ENCODE data around the gene ARID3A.
"Not testable (repeated sequence)": the region's sequence is repeated elsewhere in the genome, so short reads cannot be mapped to it uniquely, and the experiment has no call there.

The ARID3A gene

DNA sequence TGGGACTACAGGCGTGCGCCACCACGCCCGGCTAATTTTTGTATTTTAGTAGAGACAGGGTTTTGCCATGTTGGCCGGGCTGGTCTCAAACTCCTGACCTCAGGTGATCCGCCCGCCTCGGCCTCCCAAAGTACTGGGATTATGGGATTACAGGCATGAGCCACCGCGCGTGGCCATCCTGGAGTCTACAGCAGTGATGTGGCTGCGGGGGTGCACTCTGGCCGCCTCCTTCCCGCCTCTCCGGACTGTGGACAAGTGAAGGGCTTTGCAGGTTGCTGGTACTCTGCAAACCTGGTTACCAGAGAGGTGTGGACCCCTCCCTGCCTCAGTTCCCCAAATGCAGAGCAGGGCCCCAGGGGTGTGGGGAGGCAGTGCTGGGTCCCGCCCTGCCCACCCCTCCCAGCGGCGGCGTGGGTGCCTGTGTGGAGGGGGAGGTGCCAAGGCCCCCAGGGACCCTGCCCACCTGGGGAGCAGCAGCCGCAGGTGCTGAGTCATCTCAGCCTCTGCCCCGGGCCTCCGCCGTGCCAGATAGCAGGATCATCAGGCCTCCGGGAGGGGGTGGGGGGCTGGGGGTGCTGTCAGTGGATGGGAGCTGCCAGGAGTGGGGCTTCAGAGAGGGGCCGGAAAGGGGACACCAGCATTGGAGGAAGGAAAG is 23.1 kb downstream of the ARID3A start:
- no peak for DNase-seq (ENCODE audit: low spot score)

DNA sequence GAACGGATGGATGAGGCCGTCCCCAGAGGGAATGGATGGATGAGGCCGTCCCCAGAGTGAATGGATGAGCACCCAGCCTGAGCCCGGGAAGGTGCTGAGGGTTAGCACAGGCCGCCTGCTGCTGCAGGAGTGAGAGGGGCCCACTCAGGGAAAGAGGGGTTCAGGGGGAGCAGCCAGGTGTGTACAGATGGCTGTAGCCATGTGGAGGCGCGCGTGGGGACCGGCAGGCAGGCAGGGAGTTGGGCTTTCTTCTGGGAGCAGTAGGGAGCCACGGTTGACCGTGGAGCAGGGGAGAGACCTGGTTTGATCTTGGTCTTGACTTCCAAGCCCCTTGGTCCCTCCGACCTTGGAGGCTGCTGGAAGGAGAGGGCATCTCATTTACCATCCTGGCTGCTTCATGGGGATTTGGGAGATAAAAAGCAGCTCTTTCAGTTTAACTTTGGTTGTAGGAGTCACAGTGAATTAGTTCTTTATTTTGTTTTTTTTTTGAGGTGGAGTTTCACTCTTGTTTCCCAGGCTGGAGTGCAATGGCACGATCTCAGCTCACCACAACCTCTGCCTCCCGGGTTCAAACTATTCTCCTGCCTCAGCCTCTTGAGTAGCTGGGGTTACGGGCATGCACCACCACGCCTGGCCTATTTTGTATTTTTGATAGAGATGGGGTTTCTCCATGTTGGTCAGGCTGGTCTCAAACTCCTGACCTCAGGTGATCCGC is 24.7 kb downstream of the ARID3A start:
- no peak for DNase-seq (ENCODE audit: low spot score)

DNA sequence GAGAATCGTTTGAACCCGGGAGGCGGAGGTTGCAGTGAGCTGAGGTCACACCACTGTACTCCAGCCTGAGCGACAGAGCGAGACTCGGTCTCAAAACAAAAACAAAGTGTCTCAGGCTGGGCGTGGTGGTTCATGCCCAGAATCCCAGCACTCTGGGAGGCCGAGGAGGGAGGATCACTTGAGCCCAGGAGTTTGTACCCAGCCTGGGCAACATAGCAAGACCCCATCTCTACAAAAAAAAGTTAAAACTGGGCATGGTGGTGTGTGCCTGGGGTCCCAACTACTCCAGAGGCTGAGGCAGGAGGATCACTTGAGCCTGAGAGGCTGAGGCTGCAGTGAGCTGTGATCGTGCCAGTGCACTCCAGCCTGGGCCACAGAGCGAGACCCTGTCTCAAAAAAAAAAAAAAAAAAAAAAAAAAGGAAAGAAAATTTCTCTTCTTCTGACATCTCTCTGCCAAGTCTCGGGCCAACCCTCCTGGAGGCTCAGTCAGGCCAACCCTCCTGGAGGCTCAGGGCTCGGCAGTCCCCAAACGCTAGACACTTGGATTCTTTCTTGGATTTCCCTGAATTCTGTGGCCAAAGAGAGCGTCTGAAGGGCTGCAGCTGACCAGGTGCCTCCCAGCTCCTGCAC is 26.3 kb downstream of the ARID3A start:
- DNase-seq (ENCODE audit: low spot score) = no peak

DNA sequence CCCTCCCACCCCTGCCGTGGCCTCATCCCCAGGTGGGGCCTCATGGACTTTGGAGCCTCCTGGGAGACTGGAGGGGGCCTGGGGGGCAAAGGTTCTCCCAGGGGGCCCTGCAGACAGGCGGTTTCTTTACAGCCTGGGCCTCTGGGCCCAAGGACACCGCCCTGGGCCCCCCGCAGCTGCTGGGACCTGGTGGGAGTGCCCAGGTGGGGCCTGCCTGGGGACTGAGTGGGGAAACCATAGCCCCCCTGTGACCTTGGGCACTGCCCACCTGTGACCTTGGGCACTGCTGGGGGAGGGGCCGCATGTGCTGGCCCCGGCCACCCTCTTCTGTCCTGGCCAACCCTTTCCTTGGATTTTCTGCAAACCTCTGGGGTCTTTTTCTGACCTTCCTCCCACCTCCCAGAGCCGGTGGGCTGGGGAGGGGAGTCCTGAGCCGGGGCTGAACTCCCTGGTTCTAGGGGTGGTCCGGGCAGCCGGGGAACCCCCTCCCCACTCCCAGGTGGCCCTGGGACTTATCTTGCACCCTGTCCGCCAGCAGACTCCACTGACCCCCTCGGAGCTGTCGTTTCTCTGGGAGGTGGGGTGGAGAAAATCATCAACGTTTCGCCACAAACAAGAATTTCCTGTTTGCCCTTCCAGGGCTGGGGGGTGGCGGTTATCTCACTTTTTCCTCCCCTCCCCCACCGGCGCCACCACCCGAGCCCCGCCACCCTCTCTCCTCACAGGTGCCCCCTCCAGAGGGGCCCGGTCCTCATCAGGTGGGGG is 27.0 kb downstream of the ARID3A start:
- DNase-seq (ENCODE audit: low spot score) = peak; percentile 48

DNA sequence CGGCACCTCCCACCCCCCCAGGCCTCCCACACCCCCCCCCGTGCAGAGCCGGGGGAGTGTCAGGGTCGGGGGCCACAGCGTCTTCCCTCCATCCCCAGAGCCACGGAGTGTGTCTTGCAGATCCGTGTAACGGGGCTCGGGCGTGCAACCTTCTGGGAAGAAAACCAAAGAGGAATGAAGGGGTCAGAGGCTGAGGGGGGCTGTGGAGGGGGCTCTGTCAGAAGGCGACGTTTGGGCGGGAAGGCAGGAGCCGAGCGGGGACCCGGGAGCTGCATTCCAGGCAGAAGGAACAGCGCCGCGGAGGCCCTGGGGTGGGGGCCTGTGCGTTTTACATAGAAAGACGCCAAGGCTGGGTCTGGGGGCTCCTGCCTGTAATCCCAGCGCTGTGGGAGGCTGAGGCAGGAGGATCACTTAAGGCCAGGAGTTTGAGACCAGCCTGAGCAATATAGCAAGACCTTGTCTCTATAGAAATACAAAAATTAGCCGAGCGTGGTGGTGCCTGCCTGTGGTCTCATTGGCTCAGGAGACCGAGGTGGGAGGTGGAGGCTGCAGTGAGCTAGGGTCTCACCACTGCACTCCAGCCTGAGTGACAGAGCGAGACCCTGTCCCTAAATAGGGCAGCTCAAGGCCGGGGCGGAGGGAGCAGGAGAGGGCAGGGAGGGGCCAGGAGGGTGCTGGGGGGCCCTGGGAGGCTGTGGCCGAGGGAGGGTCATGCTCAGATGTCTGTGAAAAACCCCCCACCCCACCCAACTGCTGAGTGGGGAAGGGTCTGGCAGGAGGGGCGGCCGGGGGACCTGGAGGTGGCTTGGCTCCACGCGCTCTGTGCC is 27.8 kb downstream of the ARID3A start:
- no peak for DNase-seq (ENCODE audit: low spot score)

DNA sequence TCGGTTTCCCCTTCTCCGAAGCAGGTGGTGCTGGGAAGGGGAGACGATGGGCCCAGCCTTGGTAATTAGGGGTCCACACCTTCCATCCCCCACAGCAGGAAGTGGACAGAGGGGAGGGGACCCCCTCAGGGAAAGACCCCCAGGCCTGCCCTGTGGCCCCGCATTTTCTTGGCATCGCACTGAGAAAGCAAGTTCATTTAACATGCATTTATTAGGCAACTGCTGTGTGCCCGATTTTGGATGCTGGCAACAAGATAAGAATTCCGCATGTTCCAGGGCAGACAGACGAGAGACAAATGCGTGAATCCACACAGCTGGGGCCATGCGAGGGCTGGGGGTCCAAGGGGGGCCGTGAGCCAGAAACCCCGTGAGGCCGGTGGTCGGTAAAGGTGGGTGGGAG is 28.4 kb downstream of the ARID3A start:
- DNase-seq (ENCODE audit: low spot score) = no peak

DNA sequence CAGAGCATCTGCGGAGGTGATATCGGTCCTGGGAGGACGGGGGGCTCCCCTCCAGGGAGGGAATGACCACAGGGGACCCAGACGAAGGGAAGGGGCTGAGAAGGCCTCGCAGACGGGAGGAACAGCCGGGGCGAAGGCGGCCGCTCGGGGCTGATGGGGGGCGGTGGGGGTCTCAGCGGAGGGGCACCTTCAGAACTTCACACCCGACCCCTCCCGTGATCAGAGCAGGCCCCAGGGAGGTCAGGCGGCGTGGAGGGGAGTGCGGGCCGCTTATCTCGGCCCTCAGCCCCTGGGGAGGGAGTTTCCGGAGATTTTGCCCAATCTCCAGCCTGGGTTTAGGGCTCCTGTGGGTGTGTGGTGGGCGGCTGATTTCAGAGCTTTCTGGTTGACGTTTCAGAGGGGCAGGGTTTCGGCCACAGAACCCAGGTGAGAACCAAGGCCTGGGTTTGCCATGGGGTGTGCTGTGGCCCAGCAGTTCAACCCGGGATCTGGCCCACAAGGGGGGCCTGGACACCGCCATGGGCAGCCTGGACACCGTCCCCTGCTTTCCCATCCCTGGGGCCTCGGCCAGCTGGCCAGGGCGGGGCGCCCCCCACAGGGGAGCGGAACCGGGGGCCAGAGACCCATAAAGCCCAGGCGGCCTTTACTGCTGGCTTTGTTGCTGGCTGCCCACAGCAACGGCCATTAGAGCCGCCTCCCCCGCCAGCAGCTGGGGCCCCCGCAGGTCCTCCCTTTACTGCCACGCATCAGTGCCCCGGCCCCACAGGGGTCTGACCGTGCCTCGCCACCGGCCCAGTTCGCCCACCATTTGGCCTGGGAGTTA is 29.0 kb downstream of the ARID3A start:
- DNase-seq (ENCODE audit: low spot score) = no peak

DNA sequence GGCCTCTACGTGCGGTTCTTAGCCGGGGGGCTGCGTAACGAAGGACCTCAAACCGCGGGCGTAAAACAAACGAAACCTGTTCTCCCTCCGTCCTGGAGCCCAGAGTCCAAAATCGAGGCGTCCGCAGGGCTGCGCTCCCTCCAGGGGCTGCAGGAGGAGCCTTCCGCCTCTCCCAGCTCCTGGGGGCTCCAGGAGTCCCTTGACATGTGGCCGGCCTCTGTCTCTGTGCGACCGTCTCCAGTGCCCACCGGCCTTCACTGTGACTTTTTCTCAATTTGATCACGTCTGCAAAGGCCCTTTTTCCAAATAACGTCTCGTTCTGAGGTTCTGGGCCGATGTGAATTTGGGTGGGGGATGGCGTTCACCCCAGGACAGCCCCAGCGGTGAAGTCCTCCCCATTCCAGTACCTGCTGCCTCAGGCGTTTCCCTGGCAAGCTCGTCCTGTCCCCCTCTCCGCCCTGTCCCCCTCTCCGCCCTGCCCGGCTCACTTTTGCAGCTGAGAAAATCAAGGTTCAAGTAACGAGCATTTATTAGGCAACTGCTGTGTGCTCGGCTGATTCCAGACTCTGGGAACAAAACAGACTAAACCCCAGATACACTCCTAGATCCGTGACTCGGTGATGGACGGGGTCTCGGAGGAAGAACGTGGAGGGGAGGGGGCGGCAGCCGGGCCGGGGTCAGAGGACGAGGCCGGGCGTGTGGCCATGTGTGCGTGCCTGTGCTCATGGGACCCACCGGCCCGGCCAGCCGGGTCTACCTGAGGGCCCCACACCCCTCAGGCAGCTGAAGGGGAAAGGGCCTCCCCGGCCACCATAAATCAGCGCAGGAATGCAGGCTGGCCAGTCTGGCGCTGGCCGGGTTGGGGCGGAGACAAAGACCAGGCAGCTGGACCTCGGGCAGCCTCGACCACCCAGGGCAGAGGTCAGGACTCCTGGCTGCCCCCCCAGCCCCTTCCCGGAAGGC is 30.2 kb downstream of the ARID3A start:
- DNase-seq (ENCODE audit: low spot score) = no peak

DNA sequence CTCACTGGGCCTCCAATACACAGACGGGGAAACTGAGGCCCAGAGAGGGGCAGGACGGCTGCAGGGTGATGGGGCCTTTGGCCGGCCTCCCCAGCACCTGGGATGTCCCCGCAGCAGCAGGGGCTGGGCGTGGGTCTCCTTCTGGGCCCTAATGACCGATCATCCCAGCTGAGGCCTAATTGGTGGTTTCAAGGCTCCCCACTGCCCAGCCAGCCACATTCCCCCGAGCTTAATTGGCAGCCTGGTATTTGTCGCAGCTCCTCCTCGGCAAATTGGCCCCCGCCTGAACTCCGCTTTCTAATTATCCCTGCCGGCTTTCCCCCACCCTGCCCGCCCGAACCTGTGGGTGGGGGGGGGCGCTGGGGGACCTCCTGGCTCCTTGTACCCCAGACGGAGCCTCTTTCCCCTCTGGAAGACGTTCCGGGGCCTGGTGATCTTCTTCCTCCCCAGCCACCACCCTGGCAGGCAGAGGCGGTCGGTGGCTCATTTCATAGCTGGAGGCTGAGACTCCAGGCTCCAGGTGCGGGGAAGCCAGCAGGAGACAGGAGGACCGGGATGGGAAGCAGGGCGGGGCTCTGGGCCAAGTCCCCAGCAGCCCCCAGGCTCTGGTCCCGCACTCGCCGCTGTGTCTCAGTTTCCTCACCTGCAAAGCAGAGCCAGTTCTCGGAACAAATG is 31.1 kb downstream of the ARID3A start:
- peak; percentile 86 for DNase-seq (ENCODE audit: low spot score)

DNA sequence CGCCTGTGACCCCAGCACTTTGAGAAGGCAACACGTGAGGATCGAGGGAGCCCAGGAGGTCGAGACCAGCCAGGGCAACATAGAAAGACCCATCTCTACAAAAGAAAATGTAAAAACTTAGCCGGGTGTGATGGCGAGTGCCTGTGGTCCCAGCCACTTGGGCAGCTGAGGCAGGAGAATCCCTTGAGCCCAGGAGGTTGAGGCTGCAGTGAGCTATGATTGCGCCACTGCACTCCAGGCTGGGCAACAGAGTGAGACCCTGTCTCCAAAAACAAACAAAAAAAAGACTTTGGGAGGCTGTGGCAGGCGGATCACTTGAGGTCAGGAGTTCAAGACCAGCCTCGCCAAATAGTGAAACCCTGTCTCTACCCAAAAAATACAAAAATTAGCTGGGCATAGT is 31.7 kb downstream of the ARID3A start:
- not testable (repeated sequence) for DNase-seq (ENCODE audit: low spot score)

DNA sequence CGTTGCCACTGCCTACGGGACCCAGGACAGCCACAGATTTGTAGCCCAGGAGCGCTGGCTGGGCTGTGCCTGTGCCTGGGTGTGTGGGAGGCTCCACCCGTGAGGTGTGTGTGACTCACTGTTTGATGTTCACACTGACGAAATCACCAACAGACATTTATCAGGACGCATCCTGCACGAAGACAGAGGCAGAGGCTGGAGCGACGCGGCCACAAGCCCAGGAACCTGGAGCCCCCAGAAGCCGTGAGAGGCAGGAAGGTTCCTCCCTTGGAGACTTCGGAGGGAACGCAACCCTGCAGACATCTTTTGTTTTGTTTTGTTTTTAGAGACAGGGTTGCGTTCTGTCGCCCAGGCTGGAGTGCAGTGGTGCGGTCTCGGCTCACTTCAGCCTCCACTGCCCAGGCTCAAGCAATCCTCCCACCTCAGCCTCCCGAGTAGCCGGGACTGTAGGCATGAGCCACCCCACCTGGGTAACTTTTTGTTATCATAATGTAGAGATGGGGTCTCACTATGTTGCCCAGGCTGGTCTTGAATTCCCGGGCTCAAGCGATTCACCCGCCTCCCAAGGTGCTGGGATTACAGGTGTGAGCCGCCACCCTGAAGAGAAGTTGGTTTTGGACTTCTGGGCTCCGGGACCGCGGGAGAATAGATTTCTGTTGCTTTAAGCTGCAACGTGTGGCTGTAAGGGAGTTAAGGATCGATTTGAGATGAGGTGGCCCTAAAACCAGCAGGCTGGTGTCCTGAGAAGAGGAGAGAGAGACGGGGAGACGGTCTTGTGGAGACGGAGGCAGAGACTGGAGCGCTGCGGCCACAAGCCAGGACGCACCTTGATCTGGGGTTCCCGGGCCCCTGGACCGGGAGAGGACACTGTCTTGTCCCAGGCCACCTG is 33.4 kb downstream of the ARID3A start:
- DNase-seq (ENCODE audit: low spot score) = no peak

DNA sequence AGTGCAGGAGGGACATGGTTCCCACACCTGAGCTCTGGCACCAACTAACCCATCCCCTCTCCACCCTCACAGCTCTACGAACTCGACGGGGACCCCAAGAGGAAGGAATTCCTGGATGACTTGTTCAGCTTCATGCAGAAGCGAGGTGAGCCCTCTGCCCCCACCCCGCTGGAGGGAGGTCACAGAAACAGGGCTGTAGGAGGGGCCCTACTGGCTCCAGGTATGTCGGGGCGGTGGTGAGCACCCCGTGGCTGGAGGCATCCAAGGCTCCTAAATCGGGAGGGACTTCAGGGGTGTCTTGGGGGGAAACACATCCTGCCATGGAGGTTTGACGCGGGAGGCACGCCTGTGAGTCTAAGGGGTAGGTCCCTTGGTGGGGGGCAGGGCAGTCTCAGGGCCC is 34.2 kb downstream of the ARID3A start:
- no peak for DNase-seq (ENCODE audit: low spot score)

DNA sequence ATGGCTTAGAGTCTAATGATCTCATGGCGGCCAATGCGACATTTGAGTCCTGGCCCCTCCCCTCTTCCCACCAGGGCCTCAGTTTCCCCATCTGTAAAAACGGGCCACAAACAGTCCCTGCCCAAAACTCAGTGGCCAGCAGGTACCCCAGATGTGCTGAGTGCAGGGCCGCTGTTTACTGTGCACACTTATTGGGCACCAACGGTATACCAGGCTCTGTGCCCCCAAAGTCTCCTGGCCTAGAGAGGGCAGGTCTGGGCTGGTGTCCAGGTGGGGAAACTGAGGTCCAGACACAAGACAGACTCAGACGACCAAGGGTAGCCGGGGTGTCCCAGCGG is 34.7 kb downstream of the ARID3A start:
- DNase-seq (ENCODE audit: low spot score) = no peak

DNA sequence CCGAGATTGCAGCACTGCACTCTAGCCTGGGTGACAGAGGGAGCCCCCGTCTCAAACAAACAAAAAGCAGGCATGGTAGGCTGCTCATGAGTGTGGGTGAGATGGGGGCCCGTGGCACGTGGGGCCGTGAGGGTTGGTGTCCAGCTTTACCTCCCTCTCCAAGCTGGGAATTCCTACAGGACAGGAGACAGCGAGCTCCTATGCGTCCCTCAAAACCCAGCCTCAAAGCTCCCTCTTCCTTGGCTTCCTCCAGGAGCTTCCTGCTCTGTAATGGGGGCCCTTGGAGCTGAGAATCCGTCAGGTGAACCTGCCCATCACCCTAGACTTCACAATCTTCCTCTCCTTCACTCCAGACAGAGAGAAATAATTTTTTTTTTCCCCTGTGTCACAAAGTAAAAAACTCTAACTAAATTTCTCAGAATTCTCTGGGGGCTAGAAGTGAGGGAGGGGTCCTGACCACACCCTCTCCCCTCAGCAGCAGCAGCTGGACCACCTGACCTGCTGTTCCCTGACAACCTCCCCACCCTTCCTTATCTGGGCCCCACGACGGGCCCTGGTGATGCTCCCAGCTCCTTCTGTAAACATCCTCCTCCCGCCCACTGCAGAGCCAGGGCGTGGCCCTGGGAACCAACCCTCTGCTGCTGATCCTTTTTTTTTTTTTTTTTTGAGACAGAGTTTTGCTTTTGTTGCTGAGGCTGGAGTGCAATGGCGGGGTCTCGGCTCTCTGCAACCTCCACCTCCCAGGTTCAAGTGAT is 36.2 kb downstream of the ARID3A start:
- DNase-seq (ENCODE audit: low spot score) = peak; percentile 74

DNA sequence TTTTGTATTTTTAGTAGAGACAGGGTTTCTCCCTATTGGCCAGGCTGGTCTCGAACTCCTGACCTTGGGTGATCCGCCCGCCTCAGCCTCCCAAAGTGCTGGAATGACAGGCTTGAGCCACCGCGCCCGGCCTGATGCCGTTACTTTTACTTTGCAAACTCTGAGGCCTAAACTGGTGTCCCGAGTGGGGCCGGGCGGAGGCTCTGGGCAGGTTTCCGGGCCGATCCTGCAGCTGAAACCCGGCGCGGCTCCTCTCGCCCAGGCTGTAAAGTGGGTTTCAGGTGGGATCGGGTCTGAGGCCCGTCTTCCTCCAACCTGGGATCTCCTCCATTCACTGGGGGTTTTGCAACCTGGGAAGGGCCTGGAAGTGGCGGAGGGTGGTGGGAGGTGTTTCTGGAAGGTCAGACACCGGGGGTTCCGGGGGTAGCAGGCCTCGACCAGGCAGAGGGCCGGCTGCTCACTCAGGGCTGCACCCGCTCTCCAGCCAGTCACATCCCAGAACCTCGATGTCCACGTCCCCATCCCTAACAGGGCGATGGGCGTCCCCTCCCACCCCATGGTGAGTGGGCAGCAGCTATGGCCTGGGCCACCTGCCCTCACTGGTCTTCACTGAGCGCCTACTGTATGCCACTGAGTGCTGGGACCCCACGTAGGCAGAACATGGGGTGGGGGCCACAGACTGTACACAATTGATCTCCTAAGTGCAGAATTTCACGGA is 37.0 kb downstream of the ARID3A start:
- DNase-seq (ENCODE audit: low spot score) = no peak

DNA sequence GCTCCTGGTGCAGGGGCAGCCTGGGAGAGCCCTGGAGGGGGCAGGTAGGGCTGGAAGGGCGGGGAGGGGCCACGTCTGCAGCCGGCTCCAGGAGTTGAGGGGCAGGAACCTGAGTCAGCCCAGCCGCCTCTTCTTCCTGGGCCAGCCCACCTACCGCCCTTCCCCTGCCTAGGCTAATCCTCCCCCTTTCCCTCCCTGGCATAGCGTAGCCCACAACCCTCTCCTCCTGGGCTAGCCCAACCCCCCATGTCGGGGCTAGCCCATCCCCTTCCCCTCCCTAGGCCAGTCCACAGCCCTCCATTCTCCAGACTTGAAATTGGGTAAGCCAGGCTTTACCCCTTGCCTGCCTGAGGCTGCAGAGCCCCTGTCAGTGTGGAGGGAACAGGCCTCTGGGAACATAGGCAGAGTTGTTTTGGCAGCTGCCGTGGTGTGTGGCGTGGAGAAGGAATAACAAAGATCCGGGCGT is 37.7 kb downstream of the ARID3A start:
- DNase-seq (ENCODE audit: low spot score) = no peak

DNA sequence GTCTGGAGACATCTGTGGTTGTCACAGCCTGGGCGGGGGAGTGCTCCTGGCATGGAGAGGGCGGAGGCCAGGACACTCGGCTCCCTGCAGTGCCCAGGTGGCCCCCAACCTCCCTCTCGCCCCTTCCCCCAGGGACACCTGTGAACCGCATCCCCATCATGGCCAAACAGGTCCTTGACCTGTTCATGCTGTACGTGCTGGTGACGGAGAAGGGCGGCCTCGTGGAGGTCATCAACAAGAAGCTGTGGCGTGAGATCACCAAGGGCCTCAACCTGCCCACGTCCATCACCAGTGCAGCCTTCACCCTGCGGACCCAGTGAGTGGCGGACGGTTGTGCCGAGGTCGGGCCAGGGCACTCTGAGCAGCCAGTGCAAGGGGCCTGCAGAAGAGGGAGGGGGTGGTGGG is 38.3 kb downstream of the ARID3A start:
- no peak for DNase-seq (ENCODE audit: low spot score)

Measured in GM03348 (cell line).